Measurements from ENCODE around the gene OR10D3.

GRCh38 chr11:124219126-124219525 lies 36.0 kb downstream of the OR10D3 start:
- no peak for TF ChIP-seq KDM1A (IDR thresholded peaks at IDR 0.05; ENCODE audit: borderline replicate concordance)
- TF ChIP-seq CTCF (IDR thresholded peaks at IDR 0.05 in 2 of 3, conservative IDR thresholded peaks at IDR 0.05 in 1 of 3; ENCODE audit: control insufficient read depth in 2 of 3, extremely low read depth in 1 of 3, insufficient read depth in 1 of 3, low read depth in 3 of 3, low read length in 3 of 3) = no peak
- no peak for TF ChIP-seq TARDBP (IDR thresholded peaks at IDR 0.05; ENCODE audit: borderline replicate concordance)
- no peak for TF ChIP-seq REST (IDR thresholded peaks at IDR 0.05; ENCODE audit: low read depth, low read length)
- TF ChIP-seq SIN3A (IDR thresholded peaks at IDR 0.05; ENCODE audit: low read depth, low read length) = no peak
- no peak for TF ChIP-seq POLR2AphosphoS2 (IDR thresholded peaks at IDR 0.05; ENCODE audit: low read depth, low read length)
- TF ChIP-seq IRF3 (IDR thresholded peaks at IDR 0.05) = no peak
- no peak for TF ChIP-seq CREB1 (IDR thresholded peaks at IDR 0.05; ENCODE audit: low read depth)
- no peak for TF ChIP-seq HDAC2 (IDR thresholded peaks at IDR 0.05)
- TF ChIP-seq RCOR1 (conservative IDR thresholded peaks at IDR 0.05; ENCODE audit: low read depth, low read length) = no peak
- TF ChIP-seq POLR2A (IDR thresholded peaks at IDR 0.05; ENCODE audit: low read depth, low read length) = no peak
- no peak for TF ChIP-seq PRDM15 (CRISPR knock-in tag; IDR thresholded peaks at IDR 0.05)

All from GM12878 (cell line).